Right cardiac atrium (tissue), 5 donors: Measurements from ENCODE around the gene DCTD. TPM values are rescaled to one million over a fixed set of nuclear protein-coding genes. Genes with fewer than 3 reads are reported as not detected.
A peak's percentile ranks its signal among the peaks of the same experiment; 100 is the strongest.

Experiments used
- ATAC-seq, 2 donors: fragments of 200-7000 bp; cut with Tn5 transposase; one replicate each; pipeline versions ENCODE4 v1.8.0 to v1.9.1; 2020; ENCODE audit warnings: moderate library complexity in 2 of 2, mild to moderate bottlenecking in 1 of 2
- DNase-seq, 3 donors: peaks; one replicate each; pipeline ENCODE4 v3.0.0-alpha.2; 2020
- H3K27ac ChIP-seq: one replicate; pipeline ENCODE4 v1.5.1; 2013; ENCODE audit warnings: mild to moderate bottlenecking, low read length, control low read depth, moderate library complexity
- H3K27me3 ChIP-seq: one replicate; pipeline ENCODE4 v1.6.1; 2013; ENCODE audit not compliant: control insufficient read depth, insufficient read depth
- H3K4me1 ChIP-seq: one replicate; pipeline ENCODE4 v1.6.1; 2013; ENCODE audit warnings: low read length; ENCODE audit not compliant: control insufficient read depth, insufficient read depth
- H3K4me3 ChIP-seq: one replicate; pipeline ENCODE4 v1.5.1; 2013; ENCODE audit warnings: low read length, control low read depth
- H3K9me3 ChIP-seq: one replicate; pipeline ENCODE4 v1.6.1; 2013; ENCODE audit warnings: low read length; ENCODE audit not compliant: control insufficient read depth
- WGBS: extraction: QIAGEN DNeasy Blood & Tissue Kit; methylation state at CpG from one replicate; pipeline ENCODE4 v1.1.7; 2013; 5-methylcytosine and 5-hydroxymethylcytosine counted together
- intact Hi-C, 4 donors: fragments of 100-400 bp; cut with DNase I; formaldehyde crosslinking; loops; one replicate each; pipeline versions ENCODE4 v1.11.0 to v1.14.0; 2022 to 2023
- polyA plus RNA-seq: library from polyadenylated mRNA; stranded (reverse); fragments of 200-250 nt; gene quantifications from one replicate; pipeline ENCODE4 v1.2.3, GENCODE V29; 2013
- total RNA-seq, 4 donors: library from RNA; stranded (reverse); fragmentation: NEBNext Ultra II Directional; extraction: Animal tissue kit (Norgen Biotek cat#: 25700); gene quantifications; one replicate each; pipeline ENCODE4 v1.2.1, GENCODE V29; 2021
- donor health status: healthy with polysubstance abuse.
- donor health status: DM: no; HTN: yes; CAD: no.
- donor health status: DM: no; HTN: no; CAD: no.
- donor health status: DM: no; HTN: yes; CAD: no; lungs with severe emphysema.
- donor health status: DM: yes; HTN: yes; CAD: no.

The DCTD gene
- total and polyA plus RNA-seq, 5 donors, result 26.7 to 56.0 (median 44.2) TPM

- Histone ChIP-seq H3K4me3 (no peak overlapping the region), H3K4me1 (no peaks in the 10 kb centered on the region), H3K9me3 (no peaks in the 10 kb centered on the region), H3K27me3 (no peaks in the 10 kb centered on the region), H3K27ac (no peak overlapping the region)
- no peak for DNase-seq
- WGBS, result 83% methylated on average over 9 of the region's 9 CpGs
- ATAC-seq, result no peak
- intact Hi-C loops, result no loop called here
These were observed 45.6 kb downstream of the DCTD start for GRCh38 chr4:182871616-182872015.

- no peaks in the 10 kb centered on the region for H3K9me3 ChIP-seq
- no peaks in the 10 kb centered on the region for H3K27me3 ChIP-seq
- intact Hi-C loops, result no loop called here
- no peak overlapping the region for H3K4me3 ChIP-seq
- ATAC-seq (no peak), DNase-seq (no peak)
- no peak overlapping the region for H3K27ac ChIP-seq
- 63% methylated on average over 4 of the region's 4 CpGs for WGBS
- no peaks in the 10 kb centered on the region for H3K4me1 ChIP-seq
These were observed 47.5 kb downstream of the DCTD start for GRCh38 chr4:182869697-182870096.

- Histone ChIP-seq H3K4me1 (no peaks in the 10 kb centered on the region), H3K27me3 (no peaks in the 10 kb centered on the region), H3K4me3 (no peak overlapping the region), H3K9me3 (no peaks in the 10 kb centered on the region), H3K27ac (no peak overlapping the region)
- intact Hi-C loops, result no loop called here
- DNase-seq, result no peak
- ATAC-seq, result no peak
- 49% methylated on average over 5 of the region's 5 CpGs for WGBS
These were observed 50.4 kb downstream of the DCTD start for GRCh38 chr4:182866746-182867145.

GRCh38 chr4:182863501-182863900, 53.7 kb downstream of the DCTD start:
- ATAC-seq, result no peak
- intact Hi-C loops, result no loop called here
- WGBS, result 77% methylated on average over 6 of the region's 6 CpGs
- Histone ChIP-seq H3K4me3 (no peak overlapping the region), H3K9me3 (no peaks in the 10 kb centered on the region), H3K27me3 (no peaks in the 10 kb centered on the region), H3K27ac (no peak overlapping the region), H3K4me1 (no peaks in the 10 kb centered on the region)
- no peak for DNase-seq

GRCh38 chr4:182862921-182863320, 54.3 kb downstream of the DCTD start:
- no peak for ATAC-seq

GRCh38 chr4:182862141-182862875, 54.9 kb downstream of the DCTD start:
- ATAC-seq (peak in 1 of 2 donors; percentile 25), DNase-seq (no peak)
- intact Hi-C loops, result no loop called here
- H3K27me3 ChIP-seq, result no peaks in the 10 kb centered on the region
- H3K4me1 ChIP-seq, result no peaks in the 10 kb centered on the region
- no peaks in the 10 kb centered on the region for H3K9me3 ChIP-seq
- WGBS, result 82% methylated on average over 17 of the region's 17 CpGs
- no peak overlapping the region for H3K4me3 ChIP-seq
- H3K27ac ChIP-seq, result no peak overlapping the region

More at GRCh38 chr4:182862921-182863320, 54.3 kb downstream of the DCTD start:
- no peak for DNase-seq
- Histone ChIP-seq H3K9me3 (no peaks in the 10 kb centered on the region), H3K27me3 (no peaks in the 10 kb centered on the region), H3K4me3 (no peak overlapping the region), H3K4me1 (no peaks in the 10 kb centered on the region), H3K27ac (no peak overlapping the region)
- 86% methylated on average over 12 of the region's 12 CpGs for WGBS
- intact Hi-C loops, result no loop called here

GRCh38 chr4:182861346-182861745, 55.8 kb downstream of the DCTD start:
- H3K9me3 ChIP-seq, result no peaks in the 10 kb centered on the region
- ATAC-seq (no peak), DNase-seq (no peak)
- no peaks in the 10 kb centered on the region for H3K27me3 ChIP-seq
- H3K4me1 ChIP-seq, result no peaks in the 10 kb centered on the region
- H3K27ac ChIP-seq, result no peak overlapping the region
- 83% methylated on average over 10 of the region's 10 CpGs for WGBS
- no peak overlapping the region for H3K4me3 ChIP-seq
- intact Hi-C loops, result no loop called here

GRCh38 chr4:182859730-182860129, 57.5 kb downstream of the DCTD start:
- no peaks in the 10 kb centered on the region for H3K9me3 ChIP-seq

GRCh38 chr4:182858711-182859110, 58.5 kb downstream of the DCTD start:
- ATAC-seq (no peak), DNase-seq (no peak)
- no peak overlapping the region for H3K4me3 ChIP-seq
- no peaks in the 10 kb centered on the region for H3K4me1 ChIP-seq
- 82% methylated on average over 4 of the region's 4 CpGs for WGBS
- no peaks in the 10 kb centered on the region for H3K9me3 ChIP-seq
- no peaks in the 10 kb centered on the region for H3K27me3 ChIP-seq
- no peak overlapping the region for H3K27ac ChIP-seq
- intact Hi-C loops, result no loop called here

More at GRCh38 chr4:182859730-182860129, 57.5 kb downstream of the DCTD start:
- Histone ChIP-seq H3K4me1 (no peaks in the 10 kb centered on the region), H3K4me3 (no peak overlapping the region), H3K27ac (no peak overlapping the region), H3K27me3 (no peaks in the 10 kb centered on the region)
- ATAC-seq (no peak), DNase-seq (no peak)
- WGBS, result 96% methylated on average over 2 of the region's 2 CpGs
- intact Hi-C loops, result no loop called here

GRCh38 chr4:182856862-182857261, 60.3 kb downstream of the DCTD start:
- WGBS, result 95% methylated on average over 15 of the region's 15 CpGs
- no peak for ATAC-seq
- no peak for DNase-seq
- H3K4me1 ChIP-seq, result no peaks in the 10 kb centered on the region
- no peaks in the 10 kb centered on the region for H3K9me3 ChIP-seq
- no peaks in the 10 kb centered on the region for H3K27me3 ChIP-seq
- H3K4me3 ChIP-seq, result no peak overlapping the region
- intact Hi-C loops, result no loop called here
- no peak overlapping the region for H3K27ac ChIP-seq

- no peaks in the 10 kb centered on the region for H3K9me3 ChIP-seq
- 68% methylated on average over 13 of the region's 13 CpGs for WGBS
- no peak overlapping the region for H3K27ac ChIP-seq
- no peaks in the 10 kb centered on the region for H3K27me3 ChIP-seq
- DNase-seq (no peak), ATAC-seq (no peak)
- H3K4me3 ChIP-seq, result no peak overlapping the region
- intact Hi-C loops, result no loop called here
- no peaks in the 10 kb centered on the region for H3K4me1 ChIP-seq
These were observed 61.3 kb downstream of the DCTD start for GRCh38 chr4:182855877-182856276.

GRCh38 chr4:182855312-182855711, 61.9 kb downstream of the DCTD start:
- intact Hi-C loops, result no loop called here
- ATAC-seq, result no peak
- H3K27me3 ChIP-seq, result no peaks in the 10 kb centered on the region
- no peaks in the 10 kb centered on the region for H3K9me3 ChIP-seq
- no peak overlapping the region for H3K4me3 ChIP-seq
- no peaks in the 10 kb centered on the region for H3K4me1 ChIP-seq
- DNase-seq, result no peak
- WGBS, result 76% methylated on average over 12 of the region's 12 CpGs
- no peak overlapping the region for H3K27ac ChIP-seq
